ENCODE results near the gene TCEA2. TPM values are rescaled to one million over a fixed set of nuclear protein-coding genes. Genes with fewer than 3 reads are reported as not detected.
A peak's percentile ranks its signal among the peaks of the same experiment; 100 is the strongest.

The TCEA2 gene
- total and polyA plus RNA-seq, 9 of the 15 experiments (the other 6 are each of a cell fraction or from before 2014, with no cell fraction given) = 1.4 to 28.7 (median 5.4) TPM

DNA sequence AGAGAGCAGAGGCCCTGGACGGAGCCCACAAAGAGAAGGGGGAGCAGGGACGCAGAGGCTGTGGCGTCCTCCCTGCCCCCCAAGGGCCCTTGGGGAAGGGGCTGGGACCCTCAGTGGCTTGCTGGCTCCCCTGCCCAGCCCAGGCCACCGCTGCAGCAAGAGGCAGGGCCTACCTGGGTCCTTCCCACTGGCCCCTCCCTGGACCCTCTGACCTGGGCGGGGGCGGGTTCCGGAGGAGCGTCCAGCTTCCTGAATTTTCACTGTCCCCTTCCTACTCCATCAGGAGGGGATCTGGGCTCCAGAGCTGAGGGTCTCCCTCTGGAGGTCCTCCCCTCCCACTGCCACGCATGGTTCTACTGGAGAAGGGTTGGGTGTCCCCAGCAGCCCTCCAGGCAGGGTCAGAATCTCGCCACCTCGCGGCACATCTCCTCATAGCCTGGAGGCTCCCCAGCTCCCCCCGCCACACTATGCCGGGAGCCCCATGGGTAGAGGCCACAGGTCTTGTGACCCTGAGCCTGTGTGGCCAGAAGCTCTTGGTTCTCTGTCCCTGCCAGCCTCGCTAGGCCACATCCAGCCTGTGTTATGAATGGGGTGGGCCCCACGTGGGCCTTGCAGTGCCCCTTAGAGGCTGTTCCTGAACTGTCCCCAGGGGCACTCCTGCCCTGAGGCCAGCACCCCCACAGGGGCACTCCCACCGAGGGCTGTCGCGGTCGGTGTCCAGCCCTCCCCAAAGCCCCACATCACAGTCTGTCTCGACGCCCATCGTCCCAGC is 12.6 kb upstream of the TCEA2 start (continued):
- TF ChIP-seq FOSL1 (tag; conservative IDR thresholded peaks at IDR 0.05) (no peak), HDAC8 (tag; IDR thresholded peaks at IDR 0.05) (no peak), GABPB1 (CRISPR knock-in tag; IDR thresholded peaks at IDR 0.05) (no peak), GATAD2A (IDR thresholded peaks at IDR 0.05) (no peak; the same call in 1 of the 2 replicates), ZNF124 (CRISPR knock-in tag; IDR thresholded peaks at IDR 0.05) (no peak), RFX1 (IDR thresholded peaks at IDR 0.05) (no peak), KLF10 (CRISPR knock-in tag; IDR thresholded peaks at IDR 0.05) (no peak), ZNF785 (CRISPR knock-in tag; IDR thresholded peaks at IDR 0.05) (no peak), TAL1 (IDR thresholded peaks at IDR 0.05) (no peak), PRMT5 (CRISPR knock-in tag; IDR thresholded peaks at IDR 0.05) (no peak), ZNF668 (CRISPR knock-in tag; IDR thresholded peaks at IDR 0.05) (no peak), PTBP1 (IDR thresholded peaks at IDR 0.05; ENCODE audit: low read depth, low read length) (no peak), ZNF143 (CRISPR knock-in tag; IDR thresholded peaks at IDR 0.05) (no peak), ZNF707 (CRISPR knock-in tag; conservative IDR thresholded peaks at IDR 0.05) (no peak), PCBP1 (IDR thresholded peaks at IDR 0.05; ENCODE audit: low read depth, low read length, poor library complexity, severe bottlenecking) (no peak), NR1H2 (CRISPR knock-in tag; IDR thresholded peaks at IDR 0.05) (no peak), HMGN3 (IDR thresholded peaks at IDR 0.05; ENCODE audit: borderline replicate concordance, extremely low read depth, insufficient read length, low read depth, low read length) (no peak), SIRT6 (IDR thresholded peaks at IDR 0.05; ENCODE audit: low read depth, low read length) (no peak), L3MBTL2 (IDR thresholded peaks at IDR 0.05) (peak; percentile 41; the same call in 1 of the 2 replicates), MCM7 (IDR thresholded peaks at IDR 0.05) (no peak)
- TF ChIP-seq, protein P1, sequence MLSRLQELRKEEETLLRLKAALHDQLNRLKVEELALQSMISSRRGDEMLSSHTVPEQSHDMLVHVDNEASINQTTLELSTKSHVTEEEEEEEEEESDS (CRISPR knock-in tag; IDR thresholded peaks at IDR 0.05) = no peak
- TF ChIP-seq, protein P2, sequence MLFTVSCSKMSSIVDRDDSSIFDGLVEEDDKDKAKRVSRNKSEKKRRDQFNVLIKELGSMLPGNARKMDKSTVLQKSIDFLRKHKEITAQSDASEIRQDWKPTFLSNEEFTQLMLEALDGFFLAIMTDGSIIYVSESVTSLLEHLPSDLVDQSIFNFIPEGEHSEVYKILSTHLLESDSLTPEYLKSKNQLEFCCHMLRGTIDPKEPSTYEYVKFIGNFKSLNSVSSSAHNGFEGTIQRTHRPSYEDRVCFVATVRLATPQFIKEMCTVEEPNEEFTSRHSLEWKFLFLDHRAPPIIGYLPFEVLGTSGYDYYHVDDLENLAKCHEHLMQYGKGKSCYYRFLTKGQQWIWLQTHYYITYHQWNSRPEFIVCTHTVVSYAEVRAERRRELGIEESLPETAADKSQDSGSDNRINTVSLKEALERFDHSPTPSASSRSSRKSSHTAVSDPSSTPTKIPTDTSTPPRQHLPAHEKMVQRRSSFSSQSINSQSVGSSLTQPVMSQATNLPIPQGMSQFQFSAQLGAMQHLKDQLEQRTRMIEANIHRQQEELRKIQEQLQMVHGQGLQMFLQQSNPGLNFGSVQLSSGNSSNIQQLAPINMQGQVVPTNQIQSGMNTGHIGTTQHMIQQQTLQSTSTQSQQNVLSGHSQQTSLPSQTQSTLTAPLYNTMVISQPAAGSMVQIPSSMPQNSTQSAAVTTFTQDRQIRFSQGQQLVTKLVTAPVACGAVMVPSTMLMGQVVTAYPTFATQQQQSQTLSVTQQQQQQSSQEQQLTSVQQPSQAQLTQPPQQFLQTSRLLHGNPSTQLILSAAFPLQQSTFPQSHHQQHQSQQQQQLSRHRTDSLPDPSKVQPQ (CRISPR knock-in tag; IDR thresholded peaks at IDR 0.05; ENCODE audit: borderline replicate concordance) = no peak
- TF ChIP-seq, protein P3, sequence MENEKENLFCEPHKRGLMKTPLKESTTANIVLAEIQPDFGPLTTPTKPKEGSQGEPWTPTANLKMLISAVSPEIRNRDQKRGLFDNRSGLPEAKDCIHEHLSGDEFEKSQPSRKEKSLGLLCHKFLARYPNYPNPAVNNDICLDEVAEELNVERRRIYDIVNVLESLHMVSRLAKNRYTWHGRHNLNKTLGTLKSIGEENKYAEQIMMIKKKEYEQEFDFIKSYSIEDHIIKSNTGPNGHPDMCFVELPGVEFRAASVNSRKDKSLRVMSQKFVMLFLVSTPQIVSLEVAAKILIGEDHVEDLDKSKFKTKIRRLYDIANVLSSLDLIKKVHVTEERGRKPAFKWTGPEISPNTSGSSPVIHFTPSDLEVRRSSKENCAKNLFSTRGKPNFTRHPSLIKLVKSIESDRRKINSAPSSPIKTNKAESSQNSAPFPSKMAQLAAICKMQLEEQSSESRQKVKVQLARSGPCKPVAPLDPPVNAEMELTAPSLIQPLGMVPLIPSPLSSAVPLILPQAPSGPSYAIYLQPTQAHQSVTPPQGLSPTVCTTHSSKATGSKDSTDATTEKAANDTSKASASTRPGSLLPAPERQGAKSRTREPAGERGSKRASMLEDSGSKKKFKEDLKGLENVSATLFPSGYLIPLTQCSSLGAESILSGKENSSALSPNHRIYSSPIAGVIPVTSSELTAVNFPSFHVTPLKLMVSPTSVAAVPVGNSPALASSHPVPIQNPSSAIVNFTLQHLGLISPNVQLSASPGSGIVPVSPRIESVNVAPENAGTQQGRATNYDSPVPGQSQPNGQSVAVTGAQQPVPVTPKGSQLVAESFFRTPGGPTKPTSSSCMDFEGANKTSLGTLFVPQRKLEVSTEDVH (IDR thresholded peaks at IDR 0.05; ENCODE audit: low read depth, partially characterized antibody) = no peak
- TF ChIP-seq, protein P4, sequence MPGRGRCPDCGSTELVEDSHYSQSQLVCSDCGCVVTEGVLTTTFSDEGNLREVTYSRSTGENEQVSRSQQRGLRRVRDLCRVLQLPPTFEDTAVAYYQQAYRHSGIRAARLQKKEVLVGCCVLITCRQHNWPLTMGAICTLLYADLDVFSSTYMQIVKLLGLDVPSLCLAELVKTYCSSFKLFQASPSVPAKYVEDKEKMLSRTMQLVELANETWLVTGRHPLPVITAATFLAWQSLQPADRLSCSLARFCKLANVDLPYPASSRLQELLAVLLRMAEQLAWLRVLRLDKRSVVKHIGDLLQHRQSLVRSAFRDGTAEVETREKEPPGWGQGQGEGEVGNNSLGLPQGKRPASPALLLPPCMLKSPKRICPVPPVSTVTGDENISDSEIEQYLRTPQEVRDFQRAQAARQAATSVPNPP (IDR thresholded peaks at IDR 0.05; ENCODE audit: borderline replicate concordance, insufficient read depth, insufficient read length) = no peak
